ENCODE results near the gene ATP5PO.

The ATP5PO gene

DNA sequence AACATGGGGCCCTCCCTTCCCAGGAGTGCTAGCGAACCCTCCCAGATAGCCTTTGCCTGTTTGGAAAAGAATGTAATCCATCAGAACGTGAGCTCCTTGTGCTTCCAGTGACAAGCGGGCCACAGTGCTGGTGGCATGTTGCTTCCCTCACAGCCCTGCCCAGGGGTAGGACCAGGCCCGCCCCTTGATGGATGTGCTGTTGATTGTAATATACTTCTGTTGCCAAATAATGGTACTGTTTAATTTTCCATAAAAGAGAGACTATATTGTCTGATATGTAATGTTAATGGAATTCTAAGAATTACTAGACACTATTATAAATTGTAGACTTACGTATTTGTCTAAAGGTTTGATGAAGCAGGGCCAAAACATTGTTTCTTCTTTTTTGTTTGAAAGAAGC is 16.4 kb downstream of the ATP5PO start:
- H3K27me3 ChIP-seq (ENCODE audit: control insufficient read depth in 2 of 2, insufficient read depth in 2 of 2, low read length in 2 of 2): peaks cover 0 to 6% of the 10 kb centered on the region in 2 donors
- H3K9ac ChIP-seq (ENCODE audit: low read depth in 1 of 2, low read length in 2 of 2): no peak overlapping the region
- H3K27ac ChIP-seq (ENCODE audit: low read depth in 2 of 2, low read length in 2 of 2): no peak overlapping the region
- H3K9me3 ChIP-seq (ENCODE audit: control insufficient read depth in 2 of 2, low read length in 2 of 2): no peaks in the 10 kb centered on the region
- H3K4me3 ChIP-seq (ENCODE audit: low read length in 2 of 2): no peak overlapping the region
- peaks cover 3 to 6% of the 10 kb centered on the region in 2 donors for H3K4me1 ChIP-seq (ENCODE audit: control insufficient read depth in 2 of 2, insufficient read depth in 2 of 2, low read length in 2 of 2)
- peaks cover 16 to 33% of the 10 kb centered on the region in 2 donors for H3K36me3 ChIP-seq (ENCODE audit: control insufficient read depth in 2 of 2, insufficient read depth in 2 of 2, low read length in 2 of 2)

DNA sequence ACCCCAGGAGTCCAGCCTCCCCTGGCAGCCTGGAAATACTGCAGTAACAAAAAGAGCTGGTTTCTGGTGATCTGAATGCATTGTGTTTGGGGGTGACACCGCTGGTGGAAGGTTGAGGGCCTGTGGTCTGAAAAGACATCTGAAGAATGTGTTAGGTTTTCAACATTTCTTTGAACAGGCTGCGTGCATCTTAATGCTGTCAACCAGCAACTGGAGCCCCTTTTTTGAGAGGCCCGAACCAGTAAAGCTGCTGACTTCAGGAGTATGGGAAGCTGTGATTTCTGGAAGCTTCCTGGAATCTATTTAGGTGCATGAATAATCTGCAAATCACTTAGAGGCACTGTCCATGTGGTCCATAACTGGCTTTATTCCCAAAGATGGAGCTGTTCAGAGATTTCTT is 17.0 kb downstream of the ATP5PO start:
- Histone ChIP-seq H3K36me3 (ENCODE audit: control insufficient read depth in 2 of 2, insufficient read depth in 2 of 2, low read length in 2 of 2) (peaks cover 12 to 27% of the 10 kb centered on the region in 2 donors), H3K9ac (ENCODE audit: low read depth in 1 of 2, low read length in 2 of 2) (no peak overlapping the region), H3K27ac (ENCODE audit: low read depth in 2 of 2, low read length in 2 of 2) (no peak overlapping the region)

DNA sequence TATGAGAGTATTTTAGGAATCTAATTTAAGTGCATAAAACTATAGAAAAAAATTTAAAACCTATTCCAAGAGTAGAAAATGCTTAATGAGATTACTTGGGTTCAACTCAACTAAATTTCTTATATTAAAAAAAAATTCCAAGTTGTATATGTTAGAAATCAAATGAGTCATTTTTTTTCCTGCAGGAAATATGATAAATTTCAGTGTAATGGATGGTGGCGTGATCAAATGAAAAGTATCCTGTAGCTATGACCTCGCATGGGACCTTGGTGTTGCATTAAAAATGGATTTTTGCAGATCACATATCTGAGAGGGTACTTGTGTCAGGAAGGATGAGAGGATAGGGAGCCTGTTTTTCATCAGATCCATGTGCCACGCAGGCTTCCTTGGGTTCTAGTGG is 17.9 kb downstream of the ATP5PO start:
- H3K4me1 ChIP-seq (ENCODE audit: control insufficient read depth in 2 of 2, insufficient read depth in 2 of 2, low read length in 2 of 2): peaks cover 3 to 6% of the 10 kb centered on the region in 2 donors
- H3K27ac ChIP-seq (ENCODE audit: low read depth in 2 of 2, low read length in 2 of 2): no peak overlapping the region
- H3K36me3 ChIP-seq (ENCODE audit: control insufficient read depth in 2 of 2, insufficient read depth in 2 of 2, low read length in 2 of 2): peaks cover 4 to 19% of the 10 kb centered on the region in 2 donors
- H3K27me3 ChIP-seq (ENCODE audit: control insufficient read depth in 2 of 2, insufficient read depth in 2 of 2, low read length in 2 of 2): peaks cover 0 to 6% of the 10 kb centered on the region in 2 donors
- H3K4me3 ChIP-seq (ENCODE audit: low read length in 2 of 2): no peak overlapping the region
- H3K9me3 ChIP-seq (ENCODE audit: control insufficient read depth in 2 of 2, low read length in 2 of 2): no peaks in the 10 kb centered on the region
- H3K9ac ChIP-seq (ENCODE audit: low read depth in 1 of 2, low read length in 2 of 2): no peak overlapping the region

More for the DNA sequence above, 17.0 kb downstream of the ATP5PO start:
- H3K27me3 ChIP-seq (ENCODE audit: control insufficient read depth in 2 of 2, insufficient read depth in 2 of 2, low read length in 2 of 2): peaks cover 0 to 6% of the 10 kb centered on the region in 2 donors
- no peak overlapping the region for H3K4me3 ChIP-seq (ENCODE audit: low read length in 2 of 2)
- no peaks in the 10 kb centered on the region for H3K9me3 ChIP-seq (ENCODE audit: control insufficient read depth in 2 of 2, low read length in 2 of 2)
- H3K4me1 ChIP-seq (ENCODE audit: control insufficient read depth in 2 of 2, insufficient read depth in 2 of 2, low read length in 2 of 2): peaks cover 3 to 6% of the 10 kb centered on the region in 2 donors

DNA sequence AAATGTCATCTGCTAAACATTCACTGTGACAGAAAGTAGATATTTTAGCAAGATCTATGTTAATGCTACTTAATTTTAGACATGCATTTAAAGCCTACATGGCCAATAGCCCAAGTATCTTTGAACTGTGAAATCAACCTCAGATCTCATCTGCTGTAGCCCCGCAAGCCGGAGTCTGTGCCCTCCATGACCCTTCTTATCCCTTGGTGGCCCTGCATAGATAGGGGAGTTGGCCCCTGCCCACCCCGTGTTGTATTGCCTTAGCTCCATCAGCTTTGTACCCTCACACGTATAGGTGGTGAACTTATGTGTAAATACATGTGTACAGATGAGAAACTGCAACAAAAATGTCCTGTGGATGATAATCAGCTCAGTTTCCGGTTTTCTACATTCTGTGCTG is 18.5 kb downstream of the ATP5PO start:
- Histone ChIP-seq H3K4me3 (ENCODE audit: low read length in 2 of 2) (no peak overlapping the region), H3K36me3 (ENCODE audit: control insufficient read depth in 2 of 2, insufficient read depth in 2 of 2, low read length in 2 of 2) (peaks cover 0 to 12% of the 10 kb centered on the region in 2 donors), H3K9me3 (ENCODE audit: control insufficient read depth in 2 of 2, low read length in 2 of 2) (no peaks in the 10 kb centered on the region), H3K4me1 (ENCODE audit: control insufficient read depth in 2 of 2, insufficient read depth in 2 of 2, low read length in 2 of 2) (peaks cover 3 to 6% of the 10 kb centered on the region in 2 donors), H3K9ac (ENCODE audit: low read depth in 1 of 2, low read length in 2 of 2) (no peak overlapping the region), H3K27me3 (ENCODE audit: control insufficient read depth in 2 of 2, insufficient read depth in 2 of 2, low read length in 2 of 2) (peaks cover 0 to 6% of the 10 kb centered on the region in 2 donors), H3K27ac (ENCODE audit: low read depth in 2 of 2, low read length in 2 of 2) (no peak overlapping the region)

DNA sequence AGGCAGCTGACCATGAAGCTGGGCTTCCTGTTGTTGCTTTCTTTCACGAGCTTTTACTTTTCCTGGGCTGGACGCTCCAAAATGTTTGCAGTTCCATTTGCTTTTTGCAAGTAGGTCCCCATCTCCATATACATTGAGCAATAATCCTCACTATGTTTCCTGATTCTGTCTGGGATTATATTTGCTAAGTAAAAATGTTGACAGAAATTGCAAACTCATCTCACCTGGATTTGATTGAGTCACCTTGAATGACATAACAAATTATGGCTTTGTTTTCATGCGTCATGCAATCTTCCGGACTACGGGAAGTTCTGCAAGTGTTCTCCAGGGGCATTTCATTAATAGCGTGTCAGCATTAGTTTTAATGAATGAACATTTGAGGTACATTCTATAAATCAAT is 18.9 kb downstream of the ATP5PO start:
- H3K4me1 ChIP-seq (ENCODE audit: control insufficient read depth in 2 of 2, insufficient read depth in 2 of 2, low read length in 2 of 2): peaks cover 3 to 6% of the 10 kb centered on the region in 2 donors
- H3K27ac ChIP-seq (ENCODE audit: low read depth in 2 of 2, low read length in 2 of 2): no peak overlapping the region
- H3K9me3 ChIP-seq (ENCODE audit: control insufficient read depth in 2 of 2, low read length in 2 of 2): no peaks in the 10 kb centered on the region
- H3K27me3 ChIP-seq (ENCODE audit: control insufficient read depth in 2 of 2, insufficient read depth in 2 of 2, low read length in 2 of 2): peaks cover 0 to 6% of the 10 kb centered on the region in 2 donors
- no peak overlapping the region for H3K4me3 ChIP-seq (ENCODE audit: low read length in 2 of 2)
- no peak overlapping the region for H3K9ac ChIP-seq (ENCODE audit: low read depth in 1 of 2, low read length in 2 of 2)
- peaks cover 0 to 8% of the 10 kb centered on the region in 2 donors for H3K36me3 ChIP-seq (ENCODE audit: control insufficient read depth in 2 of 2, insufficient read depth in 2 of 2, low read length in 2 of 2)

DNA sequence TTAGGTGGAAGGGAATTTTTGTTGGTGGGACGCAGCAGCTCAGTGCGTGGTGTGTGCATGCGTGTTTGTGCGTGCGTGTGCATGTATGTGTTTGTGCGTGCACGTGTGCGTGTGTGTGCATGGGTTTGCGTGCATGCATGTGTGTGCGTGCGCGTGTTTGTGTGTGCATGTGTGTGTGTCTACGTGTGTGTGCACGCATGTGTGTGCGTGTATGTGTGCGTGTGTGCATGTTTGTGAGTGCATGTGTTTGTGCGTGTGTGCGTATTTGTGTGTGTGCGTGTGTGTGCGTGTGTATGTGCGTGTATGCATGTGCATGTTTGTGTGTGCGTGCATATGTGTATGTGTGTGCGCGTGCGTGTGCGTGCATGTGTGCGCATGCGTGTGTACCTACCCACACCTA is 20.2 kb downstream of the ATP5PO start:
- Histone ChIP-seq H3K4me1 (ENCODE audit: control insufficient read depth in 2 of 2, insufficient read depth in 2 of 2, low read length in 2 of 2) (peaks cover 3 to 6% of the 10 kb centered on the region in 2 donors), H3K4me3 (ENCODE audit: low read length in 2 of 2) (no peak overlapping the region)

DNA sequence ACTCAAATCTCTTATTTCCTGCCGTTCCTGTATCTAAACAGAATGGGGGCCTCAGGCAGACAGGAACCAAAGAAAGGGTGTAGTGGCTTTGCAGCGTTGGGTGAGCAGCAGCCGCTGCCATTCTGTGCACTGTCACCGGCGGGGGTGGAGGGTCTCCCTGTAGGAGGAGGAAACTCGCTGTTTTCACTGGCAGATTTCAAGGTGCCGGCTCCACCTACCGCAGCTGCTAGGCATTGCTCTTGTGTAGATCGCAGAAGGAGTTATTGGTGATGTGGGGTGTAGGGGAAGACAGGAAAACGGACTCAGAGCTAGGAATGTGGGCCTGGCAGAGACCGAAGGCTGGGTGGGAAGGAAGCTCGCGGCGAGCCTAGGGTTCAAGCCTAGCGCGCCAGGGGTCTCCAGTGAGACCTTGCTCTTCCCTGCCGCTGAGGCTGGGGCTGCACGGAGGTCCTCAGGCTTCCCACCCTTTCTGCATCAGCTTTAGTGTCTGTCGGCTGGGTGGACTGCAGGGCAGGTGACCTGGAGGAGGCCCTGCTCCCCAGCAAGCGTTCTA is 20.8 kb downstream of the ATP5PO start:
- peak overlapping the region in 1 of 2 donors; percentile 17 for H3K9ac ChIP-seq (ENCODE audit: low read depth in 1 of 2, low read length in 2 of 2)
- no peaks in the 10 kb centered on the region for H3K9me3 ChIP-seq (ENCODE audit: control insufficient read depth in 2 of 2, low read length in 2 of 2)
- H3K36me3 ChIP-seq (ENCODE audit: control insufficient read depth in 2 of 2, insufficient read depth in 2 of 2, low read length in 2 of 2): no peaks in the 10 kb centered on the region
- peaks cover 0 to 6% of the 10 kb centered on the region in 2 donors for H3K27me3 ChIP-seq (ENCODE audit: control insufficient read depth in 2 of 2, insufficient read depth in 2 of 2, low read length in 2 of 2)
- H3K27ac ChIP-seq (ENCODE audit: low read depth in 2 of 2, low read length in 2 of 2): no peak overlapping the region
- H3K4me3 ChIP-seq (ENCODE audit: low read length in 2 of 2): peak overlapping the region; percentile 20 to 57
- peaks cover 3 to 6% of the 10 kb centered on the region in 2 donors for H3K4me1 ChIP-seq (ENCODE audit: control insufficient read depth in 2 of 2, insufficient read depth in 2 of 2, low read length in 2 of 2)

More for the DNA sequence above, 20.2 kb downstream of the ATP5PO start:
- H3K9ac ChIP-seq (ENCODE audit: low read depth in 1 of 2, low read length in 2 of 2): no peak overlapping the region
- H3K36me3 ChIP-seq (ENCODE audit: control insufficient read depth in 2 of 2, insufficient read depth in 2 of 2, low read length in 2 of 2): peaks cover 0 to 4% of the 10 kb centered on the region in 2 donors
- H3K27ac ChIP-seq (ENCODE audit: low read depth in 2 of 2, low read length in 2 of 2): no peak overlapping the region
- H3K9me3 ChIP-seq (ENCODE audit: control insufficient read depth in 2 of 2, low read length in 2 of 2): no peaks in the 10 kb centered on the region
- H3K27me3 ChIP-seq (ENCODE audit: control insufficient read depth in 2 of 2, insufficient read depth in 2 of 2, low read length in 2 of 2): peaks cover 0 to 6% of the 10 kb centered on the region in 2 donors

DNA sequence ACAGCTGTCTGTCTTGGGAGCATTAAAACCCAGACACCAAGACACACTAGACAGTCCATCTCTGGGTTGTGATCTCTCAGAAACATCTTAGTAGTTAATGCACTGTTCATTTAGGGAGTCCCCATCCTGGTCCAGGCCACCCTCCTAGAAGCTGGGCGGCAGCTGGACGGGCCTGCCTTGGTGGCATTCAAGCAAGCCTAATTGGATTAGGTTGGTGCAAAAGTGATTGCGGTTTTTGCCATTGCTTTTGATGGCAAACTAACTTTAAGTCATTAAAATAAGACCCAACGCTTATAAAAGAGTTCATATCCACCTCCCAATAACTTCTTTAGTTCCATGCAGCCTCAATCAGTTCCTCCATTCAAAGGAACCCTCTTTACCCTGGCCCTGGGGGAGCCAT is 21.7 kb downstream of the ATP5PO start:
- Histone ChIP-seq H3K9ac (ENCODE audit: low read depth in 1 of 2, low read length in 2 of 2) (no peak overlapping the region), H3K4me1 (ENCODE audit: control insufficient read depth in 2 of 2, insufficient read depth in 2 of 2, low read length in 2 of 2) (peaks cover 3 to 6% of the 10 kb centered on the region in 2 donors), H3K4me3 (ENCODE audit: low read length in 2 of 2) (no peak overlapping the region), H3K27ac (ENCODE audit: low read depth in 2 of 2, low read length in 2 of 2) (no peak overlapping the region), H3K36me3 (ENCODE audit: control insufficient read depth in 2 of 2, insufficient read depth in 2 of 2, low read length in 2 of 2) (no peaks in the 10 kb centered on the region), H3K27me3 (ENCODE audit: control insufficient read depth in 2 of 2, insufficient read depth in 2 of 2, low read length in 2 of 2) (peaks cover 0 to 6% of the 10 kb centered on the region in 2 donors), H3K9me3 (ENCODE audit: control insufficient read depth in 2 of 2, low read length in 2 of 2) (no peaks in the 10 kb centered on the region)

DNA sequence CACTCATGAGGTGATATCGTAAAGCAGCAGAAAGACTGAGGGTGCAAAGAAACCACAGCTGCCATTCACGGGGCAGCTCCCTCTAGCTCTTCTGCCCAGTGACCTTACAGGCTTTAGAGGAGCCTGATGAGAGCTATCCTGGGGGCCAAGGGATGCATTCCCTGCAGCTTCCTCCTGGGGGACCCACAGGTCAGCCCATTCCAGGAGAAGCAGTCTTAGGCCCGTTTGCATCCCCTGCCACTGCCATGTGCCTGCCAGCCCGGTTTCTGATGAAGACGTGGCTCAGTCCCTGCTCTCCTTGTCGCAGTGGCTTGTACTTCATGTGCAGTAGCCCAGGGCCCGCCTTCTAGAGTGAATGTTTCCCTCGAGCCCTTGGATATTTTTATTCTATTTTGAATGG is 22.8 kb downstream of the ATP5PO start:
- no peaks in the 10 kb centered on the region for H3K9me3 ChIP-seq (ENCODE audit: control insufficient read depth in 2 of 2, low read length in 2 of 2)

DNA sequence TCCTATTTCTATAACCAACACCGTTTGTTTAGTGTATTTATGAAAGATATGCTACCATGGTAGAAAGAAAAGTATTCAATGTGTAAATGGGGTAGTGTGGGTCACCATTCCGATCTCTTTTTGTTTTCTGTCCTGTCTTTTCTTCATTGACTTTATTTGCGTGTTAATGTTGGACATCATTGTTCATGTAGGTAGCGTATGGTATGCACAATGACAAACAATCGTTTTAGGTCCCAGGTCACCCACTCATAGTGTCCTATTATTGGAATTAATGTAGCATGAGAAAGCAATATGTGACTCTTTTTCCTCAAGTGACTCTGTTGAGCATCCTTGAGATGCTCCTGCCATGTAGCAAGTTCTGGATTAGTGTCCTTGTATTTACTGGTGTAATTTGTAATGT is 25.4 kb downstream of the ATP5PO start:
- no peak overlapping the region for H3K9ac ChIP-seq (ENCODE audit: low read depth in 1 of 2, low read length in 2 of 2)
- peaks cover 0 to 3% of the 10 kb centered on the region in 2 donors for H3K27me3 ChIP-seq (ENCODE audit: control insufficient read depth in 2 of 2, insufficient read depth in 2 of 2, low read length in 2 of 2)
- H3K27ac ChIP-seq (ENCODE audit: low read depth in 2 of 2, low read length in 2 of 2): no peak overlapping the region
- H3K9me3 ChIP-seq (ENCODE audit: control insufficient read depth in 2 of 2, low read length in 2 of 2): no peaks in the 10 kb centered on the region
- H3K36me3 ChIP-seq (ENCODE audit: control insufficient read depth in 2 of 2, insufficient read depth in 2 of 2, low read length in 2 of 2): no peaks in the 10 kb centered on the region
- no peak overlapping the region for H3K4me3 ChIP-seq (ENCODE audit: low read length in 2 of 2)
- peaks cover 3 to 6% of the 10 kb centered on the region in 2 donors for H3K4me1 ChIP-seq (ENCODE audit: control insufficient read depth in 2 of 2, insufficient read depth in 2 of 2, low read length in 2 of 2)

More for the DNA sequence above, 22.8 kb downstream of the ATP5PO start:
- Histone ChIP-seq H3K27ac (ENCODE audit: low read depth in 2 of 2, low read length in 2 of 2) (no peak overlapping the region), H3K27me3 (ENCODE audit: control insufficient read depth in 2 of 2, insufficient read depth in 2 of 2, low read length in 2 of 2) (peaks cover 0 to 6% of the 10 kb centered on the region in 2 donors), H3K4me1 (ENCODE audit: control insufficient read depth in 2 of 2, insufficient read depth in 2 of 2, low read length in 2 of 2) (peaks cover 3 to 6% of the 10 kb centered on the region in 2 donors), H3K36me3 (ENCODE audit: control insufficient read depth in 2 of 2, insufficient read depth in 2 of 2, low read length in 2 of 2) (no peaks in the 10 kb centered on the region), H3K4me3 (ENCODE audit: low read length in 2 of 2) (no peak overlapping the region), H3K9ac (ENCODE audit: low read depth in 1 of 2, low read length in 2 of 2) (no peak overlapping the region)

All from mucosa of rectum (tissue), 2 donors.